ENCODE results near the gene CAMKK2.

DNA sequence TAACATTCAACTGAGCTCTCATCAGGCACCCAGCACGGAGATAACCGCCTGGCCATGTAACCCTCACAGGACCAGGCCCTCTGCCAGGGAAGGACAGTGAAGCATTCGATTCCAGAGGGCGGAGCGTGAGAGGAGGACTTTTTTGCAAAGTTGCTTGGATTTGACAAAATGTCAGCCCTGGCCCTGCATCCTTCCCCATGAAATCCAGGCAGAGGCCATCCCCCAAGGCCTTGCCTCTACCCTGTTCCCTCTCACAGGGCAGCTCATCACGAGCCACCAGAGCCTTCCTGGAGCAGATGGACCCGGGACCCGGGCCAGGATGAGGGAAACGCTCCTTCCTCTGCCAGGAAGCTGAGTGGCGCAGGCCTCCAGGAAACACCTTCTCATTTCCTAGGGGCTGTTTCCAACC lies 17.0 kb downstream of the CAMKK2 start:
- TF ChIP-seq TAF1 (IDR thresholded peaks at IDR 0.05; ENCODE audit: low read depth, low read length) = no peak
- TF ChIP-seq POLR2A (IDR thresholded peaks at IDR 0.05; ENCODE audit: low read depth, low read length) = no peak
- no peak for TF ChIP-seq POLR2AphosphoS5 (IDR thresholded peaks at IDR 0.05; ENCODE audit: low read depth, low read length)
- TF ChIP-seq POU2F2 (IDR thresholded peaks at IDR 0.05; ENCODE audit: low read depth, low read length) = no peak
- TF ChIP-seq PAX5 (IDR thresholded peaks at IDR 0.05; ENCODE audit: insufficient read depth, low read length, severe bottlenecking) = no peak
